HepG2 (cell line): Measurements from ENCODE around the gene CDCP2.

Source experiments
- AFF4 ChIP-seq: sonication (generic); formaldehyde crosslinking; IDR thresholded peaks from 2 replicates; pipeline ENCODE4 v1.4.0; 2020; ENCODE audit warnings: missing genetic modification reagents
- CTCF ChIP-seq: sonication (generic); formaldehyde crosslinking; IDR thresholded peaks from 2 replicates; pipeline ENCODE4 v1.5.0; 2020; ENCODE audit warnings: mild to moderate bottlenecking, missing genetic modification reagents, moderate library complexity
- MAFF ChIP-seq: IDR thresholded peaks from 2 replicates; pipeline ENCODE4 v1.6.1; 2011; ENCODE audit warnings: low read depth, low read length, improper control_type of control experiment
- NFE2 ChIP-seq: sonication (generic); formaldehyde crosslinking; IDR thresholded peaks from 2 replicates; pipeline ENCODE4 v1.4.0; 2020; ENCODE audit warnings: missing genetic modification reagents
- PATZ1 ChIP-seq: sonication (generic); formaldehyde crosslinking; IDR thresholded peaks from 2 replicates; pipeline ENCODE4 v1.4.0; 2020; ENCODE audit warnings: missing genetic modification reagents
- POLR2AphosphoS5 ChIP-seq: IDR thresholded peaks from 2 replicates; pipeline ENCODE4 v1.6.1; 2012; ENCODE audit warnings: low read depth, low read length
- RXRA ChIP-seq: sonication (generic); formaldehyde crosslinking; IDR thresholded peaks from 2 replicates; pipeline ENCODE4 v1.5.1; 2020; ENCODE audit warnings: missing genetic modification reagents
- SMARCE1 ChIP-seq: fragments of 450-650 bp; IDR thresholded peaks from 2 replicates; pipeline ENCODE4 v1.6.1; 2017; ENCODE audit warnings: borderline replicate concordance
- SMC3 ChIP-seq: IDR thresholded peaks from 2 replicates; pipeline ENCODE4 v1.6.1; 2011; ENCODE audit warnings: low read length, improper control_type of control experiment
- ZNF800 ChIP-seq: sonication (generic); formaldehyde crosslinking; IDR thresholded peaks from 2 replicates; pipeline ENCODE4 v1.4.0; 2020; ENCODE audit warnings: missing genetic modification reagents

GRCh38 chr1:54199151-54199764 lies 46.5 kb upstream of the CDCP2 start:
- TF ChIP-seq CTCF (CRISPR knock-in tag) = no peak
- TF ChIP-seq AFF4 = no peak
- TF ChIP-seq RXRA = 0 out of 2 replicates have a peak, but pooled peaks have one; percentile 8
- TF ChIP-seq POLR2AphosphoS5 = no peak
- no peak for TF ChIP-seq ZNF800
- peak; percentile 6 for TF ChIP-seq PATZ1
- TF ChIP-seq MAFF = no peak
- no peak for TF ChIP-seq NFE2 (CRISPR knock-in tag)
- no peak for TF ChIP-seq SMC3
- no peak for TF ChIP-seq SMARCE1
